H1 (cell line): ENCODE measurements around the gene OTUD5.

Experiments
- EZH2 ChIP-seq: fragments of 200-600 bp; sonication (generic); IDR thresholded peaks from 2 replicates; pipeline ENCODE4 v1.7.1; 2012; ENCODE audit warnings: low read depth, mild to moderate bottlenecking, moderate library complexity, low read length, inconsistent platforms; ENCODE audit not compliant: severe bottlenecking
- POLR2AphosphoS5 ChIP-seq: IDR thresholded peaks from 2 replicates; pipeline ENCODE4 v1.6.1; 2011; ENCODE audit warnings: low read depth, low read length
- POU5F1 ChIP-seq: IDR thresholded peaks from 2 replicates; pipeline ENCODE4 v1.6.1; 2011; ENCODE audit warnings: low read depth, mild to moderate bottlenecking, low read length, moderate library complexity
- TF ChIP-seq, protein P1 (sequence below): IDR thresholded peaks from 2 replicates; pipeline ENCODE4 v1.6.1; 2012; ENCODE audit warnings: low read length, inconsistent platforms

DNA sequence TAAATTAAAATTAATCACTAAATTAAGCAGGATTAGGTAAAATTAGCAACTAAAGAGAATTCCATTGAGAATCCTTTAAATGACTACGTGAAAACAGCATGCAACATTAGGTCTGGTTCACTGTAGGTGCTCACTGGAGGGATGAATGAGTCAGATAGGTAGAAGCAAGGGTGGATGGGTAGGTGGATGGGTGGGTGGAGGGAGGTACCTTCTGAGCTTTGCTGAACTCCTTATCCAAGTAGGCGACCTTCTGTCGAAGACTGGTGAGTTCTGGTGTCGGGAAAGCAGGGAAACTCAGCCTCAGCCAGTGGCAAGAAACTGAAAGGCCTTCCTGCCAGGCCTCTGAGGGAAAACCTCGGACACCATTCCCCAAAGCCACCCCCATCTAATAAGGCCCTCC is 41.6 kb upstream of the OTUD5 start:
- TF ChIP-seq POU5F1 (no peak), POLR2AphosphoS5 (no peak), EZH2 (no peak)
- TF ChIP-seq, protein P1, sequence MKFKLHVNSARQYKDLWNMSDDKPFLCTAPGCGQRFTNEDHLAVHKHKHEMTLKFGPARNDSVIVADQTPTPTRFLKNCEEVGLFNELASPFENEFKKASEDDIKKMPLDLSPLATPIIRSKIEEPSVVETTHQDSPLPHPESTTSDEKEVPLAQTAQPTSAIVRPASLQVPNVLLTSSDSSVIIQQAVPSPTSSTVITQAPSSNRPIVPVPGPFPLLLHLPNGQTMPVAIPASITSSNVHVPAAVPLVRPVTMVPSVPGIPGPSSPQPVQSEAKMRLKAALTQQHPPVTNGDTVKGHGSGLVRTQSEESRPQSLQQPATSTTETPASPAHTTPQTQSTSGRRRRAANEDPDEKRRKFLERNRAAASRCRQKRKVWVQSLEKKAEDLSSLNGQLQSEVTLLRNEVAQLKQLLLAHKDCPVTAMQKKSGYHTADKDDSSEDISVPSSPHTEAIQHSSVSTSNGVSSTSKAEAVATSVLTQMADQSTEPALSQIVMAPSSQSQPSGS: no peak
